ENCODE data around the gene TUBAL3.
A peak's percentile ranks its signal among the peaks of the same experiment; 100 is the strongest.
"Not testable (repeated sequence)": the region's sequence is repeated elsewhere in the genome, so short reads cannot be mapped to it uniquely, and the experiment has no call there.

TUBAL3 gene

DNA sequence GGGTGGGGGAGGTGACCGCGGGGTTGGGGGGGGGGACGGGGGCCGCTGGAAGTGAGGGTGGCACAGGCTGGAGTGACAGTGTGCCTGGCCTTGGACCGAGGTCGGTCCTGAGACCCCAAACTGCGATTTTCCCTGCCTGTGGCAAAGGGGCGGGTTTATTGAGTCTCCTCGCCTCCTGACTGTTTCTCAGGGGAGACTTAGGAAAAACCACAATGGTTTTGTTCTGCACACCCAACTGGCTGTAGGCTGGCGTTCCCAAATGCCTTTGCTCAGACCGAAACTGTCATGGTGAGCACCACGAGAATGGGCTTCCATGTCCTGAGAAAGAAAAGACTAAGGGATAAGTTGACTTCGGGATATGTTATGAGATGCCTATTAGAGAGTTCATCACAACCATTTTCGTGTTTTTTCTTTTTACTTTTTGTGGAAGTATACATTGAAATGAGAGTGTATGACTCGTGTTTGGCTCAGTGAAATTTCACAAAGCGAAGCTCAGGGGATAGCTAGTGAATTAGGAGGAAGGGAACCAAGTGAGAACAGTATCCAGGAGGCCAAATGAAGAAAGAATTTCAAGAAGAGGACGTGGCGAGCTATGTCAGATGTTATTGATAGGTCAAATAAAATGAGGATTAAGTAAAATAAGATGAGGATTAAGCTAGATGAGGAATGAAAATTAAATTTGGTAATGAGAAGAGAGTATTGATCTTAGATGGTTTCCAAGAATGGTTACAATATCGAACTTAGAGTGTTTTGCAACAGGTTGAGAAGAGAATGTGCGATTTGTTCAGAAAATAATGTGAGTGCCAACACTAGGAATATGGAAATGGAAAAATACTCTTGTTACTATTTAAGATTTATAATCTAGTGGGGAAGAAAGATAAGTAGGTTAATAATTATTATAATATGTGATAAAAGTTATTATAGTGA, 8.6 kb upstream of the TUBAL3 start:
- H3K9ac ChIP-seq, result peak overlapping the region; percentile 56 to 90 (median 78); a peak in 20 of 22 replicates
- H3K36me3 ChIP-seq, result peaks cover 0 to 27% (median 16%) of the 10 kb centered on the region in 11 experiments; a peak in 18 of 22 replicates
- TF ChIP-seq Cebpa-rat (IDR thresholded peaks at IDR 0.05), result no peak
- H3K27me3 ChIP-seq, result no peaks in the 10 kb centered on the region
- H3K4me3 ChIP-seq, result peak overlapping the region; percentile 70 to 87 (median 78)
- H3K27ac ChIP-seq, result peak overlapping the region in 7 of 11 experiments; percentile 31 to 90 (median 47); a peak in 13 of 22 replicates
- H3K4me1 ChIP-seq, result peaks cover 11 to 22% (median 14%) of the 10 kb centered on the region in 10 experiments; a peak in 19 of 20 replicates
- no peaks in the 10 kb centered on the region for H4K20me1 ChIP-seq
- H3K4me2 ChIP-seq, result peak overlapping the region; percentile 76 to 98 (median 90)
- peaks cover 22 to 42% (median 38%) of the 10 kb centered on the region in 11 experiments for H3K9me3 ChIP-seq (replicated peaks in 1 of 11)

DNA sequence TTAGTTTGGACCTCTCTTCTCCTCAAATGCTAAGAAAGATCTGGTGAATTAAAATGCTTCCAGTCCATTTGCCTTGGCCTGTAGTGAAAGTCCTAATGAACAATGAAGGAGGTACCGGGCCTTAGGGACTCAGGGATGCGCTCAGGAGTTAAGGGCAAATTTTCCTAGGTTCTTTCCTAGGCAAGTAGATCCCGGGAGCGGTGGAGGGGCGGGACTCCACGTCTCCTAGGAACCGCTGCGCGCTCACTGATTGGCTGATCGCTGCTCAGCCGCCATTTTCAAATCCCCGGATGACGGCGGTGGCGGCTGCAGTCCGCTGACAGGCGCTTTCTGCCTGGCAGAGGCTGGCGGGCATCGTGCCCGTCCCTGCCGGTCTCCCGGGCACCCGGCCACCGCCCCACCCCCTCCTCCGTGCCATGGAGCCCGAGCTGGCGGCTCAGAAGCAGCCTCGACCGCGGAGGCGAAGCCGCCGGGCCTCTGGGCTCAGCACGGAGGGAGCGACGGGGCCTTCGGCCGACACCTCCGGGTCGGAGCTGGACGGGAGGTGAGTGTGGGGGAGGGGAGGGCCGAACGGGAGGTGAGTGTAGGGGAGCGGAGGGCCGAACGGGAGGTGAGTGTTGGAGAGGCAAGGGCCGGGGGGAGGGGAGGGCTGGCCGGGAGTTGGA, 7.8 kb upstream of the TUBAL3 start, which contains the start of gene NET1:
Gene NET1 (plus strand): TSS at position 281 of the 665 bp plus-strand sequence. CDS start 136 bp downstream, at position 417.
- TF ChIP-seq Cebpa-rat (IDR thresholded peaks at IDR 0.05), result no peak
- peak within 1 kb of the TSS in 10 of 11 experiments; percentile 71 to 90 (median 81); a peak in 20 of 22 replicates for H3K27ac ChIP-seq
- H3K4me1 ChIP-seq, result peaks cover 11 to 22% (median 14%) of the 10 kb centered on the region in 10 experiments; a peak in 19 of 20 replicates

DNA sequence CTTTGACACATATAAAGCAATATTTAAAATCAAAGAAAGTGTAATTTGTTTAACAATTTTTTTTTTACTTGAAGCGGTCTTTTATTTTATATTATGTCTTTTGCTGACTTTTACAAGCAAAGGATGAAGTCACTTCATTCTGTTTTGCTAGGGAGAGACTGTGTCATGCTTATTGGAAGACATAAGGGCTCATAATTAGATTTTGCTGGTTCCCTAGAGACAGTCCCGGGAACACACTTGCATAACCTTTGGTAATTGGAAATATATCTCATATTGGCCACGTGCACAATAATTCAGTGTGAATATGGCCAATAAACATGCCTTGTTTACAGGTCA, 7.3 kb upstream of the TUBAL3 start:
- no peaks in the 10 kb centered on the region for H4K20me1 ChIP-seq
- H3K4me2 ChIP-seq, result peak overlapping the region; percentile 54 to 90 (median 73)
- H3K4me3 ChIP-seq, result peak overlapping the region; percentile 70 to 87 (median 78)
- TF ChIP-seq Cebpa-rat (IDR thresholded peaks at IDR 0.05), result no peak
- peak overlapping the region in 8 of 11 experiments; percentile 79 to 90 (median 81); a peak in 10 of 22 replicates for H3K27ac ChIP-seq
- no peaks in the 10 kb centered on the region for H3K27me3 ChIP-seq
- H3K9ac ChIP-seq, result peak overlapping the region; percentile 79 to 91 (median 87); a peak in 19 of 22 replicates
- H3K9me3 ChIP-seq (replicated peaks in 1 of 11), result peaks cover 22 to 39% (median 36%) of the 10 kb centered on the region in 11 experiments
- H3K36me3 ChIP-seq, result peaks cover 0 to 14% (median 8%) of the 10 kb centered on the region in 11 experiments; a peak in 18 of 22 replicates
- H3K4me1 ChIP-seq, result peaks cover 11 to 22% (median 14%) of the 10 kb centered on the region in 10 experiments; a peak in 19 of 20 replicates

More for the DNA sequence above, 7.8 kb upstream of the TUBAL3 start, which contains the start of gene NET1:
- Histone ChIP-seq H3K4me2 (peak within 1 kb of the TSS; percentile 76 to 98 (median 90)), H3K27me3 (no peaks in the 10 kb centered on the region), H3K36me3 (peaks cover 0 to 19% (median 13%) of the 10 kb centered on the region in 11 experiments; a peak in 18 of 22 replicates), H3K9me3 (replicated peaks in 1 of 11) (peaks cover 21 to 39% (median 36%) of the 10 kb centered on the region in 11 experiments), H4K20me1 (no peaks in the 10 kb centered on the region), H3K9ac (peak within 1 kb of the TSS; percentile 79 to 91 (median 87)), H3K4me3 (peak within 1 kb of the TSS; percentile 70 to 87 (median 78))

- not testable (repeated sequence) for H3K27me3 ChIP-seq, H3K9ac ChIP-seq, H3K27ac ChIP-seq, H3K4me3 ChIP-seq, H3K36me3 ChIP-seq, H3K4me2 ChIP-seq, H4K20me1 ChIP-seq
- H3K9me3 ChIP-seq (replicated peaks in 1 of 11), result peaks cover 14 to 34% (median 27%) of the 10 kb centered on the region in 11 experiments
- H3K4me1 ChIP-seq, result peaks cover 11 to 22% (median 14%) of the 10 kb centered on the region in 10 experiments; a peak in 19 of 20 replicates
These were observed 6.2 kb upstream of the TUBAL3 start for GRCh38 chr10:5410787-5411186.

GRCh38 chr10:5406918-5407317, 2.3 kb upstream of the TUBAL3 start:
- Histone ChIP-seq H3K36me3 (no peaks in the 10 kb centered on the region), H3K4me1 (peaks cover 0 to 6% (median under 1%) of the 10 kb centered on the region in 10 experiments; a peak in 4 of 20 replicates), H3K4me2 (no peak overlapping the region), H3K9ac (no peak overlapping the region), H4K20me1 (no peaks in the 10 kb centered on the region), H3K4me3 (no peak overlapping the region), H3K27me3 (no peaks in the 10 kb centered on the region), H3K27ac (no peak overlapping the region), H3K9me3 (replicated peaks in 1 of 11) (peaks cover 14 to 29% (median 25%) of the 10 kb centered on the region in 11 experiments)
- TF ChIP-seq Cebpa-rat (IDR thresholded peaks at IDR 0.05), result no peak

DNA sequence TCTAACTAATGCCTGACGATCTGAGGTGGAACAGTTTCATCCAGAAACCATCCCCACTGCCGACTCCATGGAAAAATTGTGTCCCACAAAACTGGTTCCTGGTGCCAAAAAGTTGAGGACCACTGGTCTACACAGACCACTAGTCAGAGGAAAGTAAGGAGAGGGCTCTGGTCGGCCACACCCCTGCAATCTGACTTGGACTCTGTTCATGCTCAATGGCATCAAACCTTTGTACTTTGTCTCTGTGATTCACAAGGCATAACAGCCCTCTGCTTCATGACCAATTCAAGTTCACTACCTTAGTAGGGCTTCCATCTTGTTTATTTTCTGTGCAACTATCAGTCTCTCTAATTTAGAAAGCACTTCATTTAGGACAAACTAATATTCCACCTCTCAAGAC, 1.8 kb downstream of the TUBAL3 start:
- peaks cover 9 to 16% (median 11%) of the 10 kb centered on the region in 11 experiments; a peak in 21 of 22 replicates for H3K9me3 ChIP-seq (replicated peaks in 1 of 11)
- no peak overlapping the region for H3K4me3 ChIP-seq
- H3K27me3 ChIP-seq, result no peaks in the 10 kb centered on the region
- H3K4me2 ChIP-seq, result no peak overlapping the region
- TF ChIP-seq Cebpa-rat (IDR thresholded peaks at IDR 0.05), result no peak
- no peak overlapping the region for H3K27ac ChIP-seq
- no peaks in the 10 kb centered on the region for H4K20me1 ChIP-seq
- no peaks in the 10 kb centered on the region for H3K36me3 ChIP-seq
- no peak overlapping the region for H3K9ac ChIP-seq
- peaks cover 0 to under 1% (median 0%) of the 10 kb centered on the region in 10 experiments; a peak in 3 of 20 replicates for H3K4me1 ChIP-seq

- Histone ChIP-seq H4K20me1 (no peaks in the 10 kb centered on the region), H3K4me2 (no peak overlapping the region), H3K27me3 (no peaks in the 10 kb centered on the region), H3K27ac (no peak overlapping the region), H3K9ac (no peak overlapping the region), H3K4me3 (no peak overlapping the region), H3K9me3 (replicated peaks in 1 of 11) (no peaks in the 10 kb centered on the region), H3K36me3 (no peaks in the 10 kb centered on the region), H3K4me1 (peaks cover 0 to 9% (median 4%) of the 10 kb centered on the region in 10 experiments; a peak in 10 of 20 replicates)
- no peak for TF ChIP-seq Cebpa-rat (IDR thresholded peaks at IDR 0.05)
These were observed 4.0 kb downstream of the TUBAL3 start for GRCh38 chr10:5400468-5401240.

GRCh38 chr10:5399332-5399731, 5.3 kb downstream of the TUBAL3 start:
- TF ChIP-seq Cebpa-rat (IDR thresholded peaks at IDR 0.05), result no peak
- no peaks in the 10 kb centered on the region for H3K9me3 ChIP-seq (replicated peaks in 1 of 11)

More at GRCh38 chr10:5399332-5399731, 5.3 kb downstream of the TUBAL3 start:
- peaks cover 0 to 9% (median 4%) of the 10 kb centered on the region in 10 experiments; a peak in 10 of 20 replicates for H3K4me1 ChIP-seq
- H3K9ac ChIP-seq, result no peak overlapping the region
- no peaks in the 10 kb centered on the region for H4K20me1 ChIP-seq
- no peaks in the 10 kb centered on the region for H3K27me3 ChIP-seq
- no peaks in the 10 kb centered on the region for H3K36me3 ChIP-seq
- H3K27ac ChIP-seq, result no peak overlapping the region
- H3K4me2 ChIP-seq, result no peak overlapping the region
- no peak overlapping the region for H3K4me3 ChIP-seq

Measured in BLaER1 treated with 17β-estradiol and CSF1 and Interleukin-3, amounts not matched to agents 10 nM and 100 nM (cell line).